NB4 (cell line): ENCODE results near the gene KIAA0319L.

Source experiments
- MAX ChIP-seq: IDR thresholded peaks from 2 replicates; pipeline ENCODE4 v1.6.1; 2011; ENCODE audit warnings: low read depth, low read length
- POLR2A ChIP-seq: IDR thresholded peaks from 2 replicates; pipeline ENCODE4 v1.6.1; 2011; ENCODE audit warnings: mild to moderate bottlenecking; ENCODE audit not compliant: insufficient read length; ENCODE audit errors: extremely low read depth
- TF ChIP-seq, protein P1 (sequence below): IDR thresholded peaks from one replicate; pipeline ENCODE4 v1.5.1; 2012; ENCODE audit warnings: low read depth, low read length

DNA sequence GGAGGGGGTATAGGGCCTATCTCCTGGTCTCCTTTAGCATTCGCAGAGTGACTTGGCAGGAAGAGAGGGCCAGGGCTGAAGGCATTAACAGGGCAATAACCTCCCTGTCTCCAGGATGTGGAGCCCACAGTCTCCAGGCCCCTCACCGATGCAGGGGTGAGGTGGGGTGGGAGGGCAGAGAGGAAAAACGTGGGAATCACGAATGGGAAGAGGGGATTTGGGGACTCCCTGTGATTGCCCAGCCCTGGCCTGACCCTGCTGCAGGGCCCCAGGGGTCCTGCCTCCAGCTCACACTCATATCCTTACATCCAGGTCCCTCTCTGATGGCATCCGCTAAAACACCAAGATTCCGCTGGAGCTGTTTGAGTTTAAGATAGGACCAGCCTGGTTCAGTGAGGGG, 30.5 kb upstream of the KIAA0319L start:
- no peak for TF ChIP-seq POLR2A
- TF ChIP-seq, protein P1, sequence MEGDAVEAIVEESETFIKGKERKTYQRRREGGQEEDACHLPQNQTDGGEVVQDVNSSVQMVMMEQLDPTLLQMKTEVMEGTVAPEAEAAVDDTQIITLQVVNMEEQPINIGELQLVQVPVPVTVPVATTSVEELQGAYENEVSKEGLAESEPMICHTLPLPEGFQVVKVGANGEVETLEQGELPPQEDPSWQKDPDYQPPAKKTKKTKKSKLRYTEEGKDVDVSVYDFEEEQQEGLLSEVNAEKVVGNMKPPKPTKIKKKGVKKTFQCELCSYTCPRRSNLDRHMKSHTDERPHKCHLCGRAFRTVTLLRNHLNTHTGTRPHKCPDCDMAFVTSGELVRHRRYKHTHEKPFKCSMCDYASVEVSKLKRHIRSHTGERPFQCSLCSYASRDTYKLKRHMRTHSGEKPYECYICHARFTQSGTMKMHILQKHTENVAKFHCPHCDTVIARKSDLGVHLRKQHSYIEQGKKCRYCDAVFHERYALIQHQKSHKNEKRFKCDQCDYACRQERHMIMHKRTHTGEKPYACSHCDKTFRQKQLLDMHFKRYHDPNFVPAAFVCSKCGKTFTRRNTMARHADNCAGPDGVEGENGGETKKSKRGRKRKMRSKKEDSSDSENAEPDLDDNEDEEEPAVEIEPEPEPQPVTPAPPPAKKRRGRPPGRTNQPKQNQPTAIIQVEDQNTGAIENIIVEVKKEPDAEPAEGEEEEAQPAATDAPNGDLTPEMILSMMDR, result no peak
- TF ChIP-seq MAX, result no peak
